NCI-H1417 (cell line): Measurements from ENCODE around the gene OSGIN1.
A peak's percentile ranks its signal among the peaks of the same experiment; 100 is the strongest.

Source experiments
- DNase-seq, 3 experiments: peaks; one replicate each; lab custom pipeline; 2025; lab: John Stamatoyannopoulos, UW

OSGIN1 gene

GRCh38 chr16:84003038-84003437 lies 50.0 kb downstream of the OSGIN1 start:
- DNase-seq: no peak

DNA sequence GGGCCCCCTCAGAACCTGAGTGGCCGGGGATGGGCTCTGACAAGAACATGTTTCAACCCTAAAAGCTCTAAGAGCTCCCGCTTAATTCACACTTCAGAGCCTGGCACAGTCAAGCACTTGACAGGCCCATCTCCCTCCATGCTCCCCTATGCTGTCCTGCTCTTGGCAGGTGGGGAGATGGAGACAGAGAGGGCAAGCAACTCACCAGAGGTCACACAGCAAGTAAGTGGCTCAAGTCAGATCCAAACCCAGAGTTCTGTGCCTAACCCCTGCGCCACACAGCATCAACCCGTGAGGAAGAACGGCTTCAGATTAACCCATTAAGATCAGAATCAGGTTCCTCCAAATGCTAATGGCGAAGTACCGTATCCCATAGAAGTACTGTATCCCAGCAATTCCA lies 51.4 kb downstream of the OSGIN1 start:
- DNase-seq: no peak

- DNase-seq: peak in 1 of 3 experiments; percentile 1
These were observed 52.4 kb downstream of the OSGIN1 start for GRCh38 chr16:84005391-84005790.

- DNase-seq: no peak
These were observed 54.5 kb downstream of the OSGIN1 start for GRCh38 chr16:84007520-84007919.

GRCh38 chr16:84007965-84008364 lies 54.9 kb downstream of the OSGIN1 start:
- DNase-seq: no peak

GRCh38 chr16:84009282-84009681 lies 56.2 kb downstream of the OSGIN1 start:
- DNase-seq: no peak

- DNase-seq: peak; percentile 43 to 98 (median 55)
These were observed 60.9 kb downstream of the OSGIN1 start for GRCh38 chr16:84013787-84014569.

- DNase-seq: no peak
These were observed 61.7 kb downstream of the OSGIN1 start for GRCh38 chr16:84014570-84015327.

GRCh38 chr16:84015399-84015798 lies 62.4 kb downstream of the OSGIN1 start:
- no peak for DNase-seq
